GM21390 (cell line): ENCODE data around the gene VAMP2.

Source experiments
- ATAC-seq: cut with Tn5 transposase; IDR thresholded peaks from one replicate; pipeline ENCODE4 v1.9.1; 2021; ENCODE audit not compliant: unreplicated experiment

VAMP2 gene

GRCh38 chr17:8124350-8125153 is 38.2 kb downstream of the VAMP2 start:
- ATAC-seq, result no peak

GRCh38 chr17:8123695-8124349 is 38.9 kb downstream of the VAMP2 start, which contains the start of gene HES7:
HES7 (minus strand) TSS chr17:8124106; CDS start chr17:8124084, 22 bp downstream.
- no peak for ATAC-seq

DNA sequence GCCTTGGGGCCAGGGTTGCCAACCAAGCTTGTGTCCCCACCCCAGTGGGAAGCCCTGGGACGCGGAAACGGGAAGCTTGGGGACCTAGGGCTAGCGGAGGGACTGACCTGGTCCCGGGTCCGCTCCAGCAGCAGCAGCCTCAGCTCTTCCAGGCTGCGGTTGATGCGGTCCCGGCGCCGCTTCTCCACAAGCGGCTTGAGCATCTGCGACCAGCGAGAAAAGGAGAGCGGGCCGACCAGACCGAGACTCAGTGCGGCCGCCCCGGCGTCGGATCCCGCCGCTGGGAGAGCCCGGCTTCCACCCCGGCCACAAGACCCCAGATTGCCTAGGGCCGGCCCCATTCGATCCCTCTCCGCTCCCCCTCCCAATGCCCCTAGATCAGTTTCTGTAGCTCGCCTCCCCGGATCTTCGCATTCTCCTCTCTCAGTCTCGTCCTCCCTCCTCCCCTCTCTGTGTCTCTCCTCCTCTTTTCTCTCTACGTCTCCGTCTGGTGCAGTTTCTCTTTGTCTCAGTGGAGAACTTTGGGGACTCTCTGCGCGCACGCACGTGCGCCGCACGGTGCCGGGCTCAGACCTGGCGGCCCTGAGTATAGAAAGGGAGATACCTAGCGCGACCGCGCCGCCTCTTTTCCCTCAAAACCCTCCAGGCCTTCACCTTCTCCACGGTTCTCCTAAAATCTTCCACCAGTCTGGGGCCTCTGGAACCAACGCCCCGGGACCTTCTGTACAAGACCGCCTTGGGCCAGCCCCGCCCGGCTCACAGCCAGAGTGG is 39.6 kb downstream of the VAMP2 start:
- ATAC-seq, result no peak

DNA sequence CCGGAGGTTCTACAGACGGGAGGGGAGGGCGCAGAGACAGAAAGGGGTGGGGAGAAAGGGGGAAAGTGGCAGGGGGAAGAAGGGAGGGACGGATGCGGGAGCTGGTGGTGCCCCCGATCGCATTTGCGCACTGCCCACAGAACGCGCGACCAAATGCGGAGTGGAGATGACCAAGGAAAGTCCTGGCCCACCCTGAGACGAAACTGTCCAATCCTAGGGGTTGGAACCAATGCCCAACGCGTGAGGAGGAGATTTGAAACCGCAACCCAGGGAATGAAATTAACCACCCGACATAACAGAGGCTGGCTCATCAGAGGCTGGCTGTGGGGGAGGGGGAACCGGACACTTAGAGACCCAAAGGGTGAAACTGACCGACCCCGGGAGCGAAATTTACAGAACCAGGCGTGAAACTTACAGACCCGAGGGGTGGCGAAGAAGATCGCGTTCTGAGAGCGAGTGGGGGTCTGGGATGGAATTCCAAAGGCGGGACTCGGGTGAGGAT is 40.3 kb downstream of the VAMP2 start:
- no peak for ATAC-seq

GRCh38 chr17:8121681-8122421 is 40.9 kb downstream of the VAMP2 start:
- ATAC-seq, result peak; percentile 26

GRCh38 chr17:8121407-8121680 is 41.4 kb downstream of the VAMP2 start:
- no peak for ATAC-seq

DNA sequence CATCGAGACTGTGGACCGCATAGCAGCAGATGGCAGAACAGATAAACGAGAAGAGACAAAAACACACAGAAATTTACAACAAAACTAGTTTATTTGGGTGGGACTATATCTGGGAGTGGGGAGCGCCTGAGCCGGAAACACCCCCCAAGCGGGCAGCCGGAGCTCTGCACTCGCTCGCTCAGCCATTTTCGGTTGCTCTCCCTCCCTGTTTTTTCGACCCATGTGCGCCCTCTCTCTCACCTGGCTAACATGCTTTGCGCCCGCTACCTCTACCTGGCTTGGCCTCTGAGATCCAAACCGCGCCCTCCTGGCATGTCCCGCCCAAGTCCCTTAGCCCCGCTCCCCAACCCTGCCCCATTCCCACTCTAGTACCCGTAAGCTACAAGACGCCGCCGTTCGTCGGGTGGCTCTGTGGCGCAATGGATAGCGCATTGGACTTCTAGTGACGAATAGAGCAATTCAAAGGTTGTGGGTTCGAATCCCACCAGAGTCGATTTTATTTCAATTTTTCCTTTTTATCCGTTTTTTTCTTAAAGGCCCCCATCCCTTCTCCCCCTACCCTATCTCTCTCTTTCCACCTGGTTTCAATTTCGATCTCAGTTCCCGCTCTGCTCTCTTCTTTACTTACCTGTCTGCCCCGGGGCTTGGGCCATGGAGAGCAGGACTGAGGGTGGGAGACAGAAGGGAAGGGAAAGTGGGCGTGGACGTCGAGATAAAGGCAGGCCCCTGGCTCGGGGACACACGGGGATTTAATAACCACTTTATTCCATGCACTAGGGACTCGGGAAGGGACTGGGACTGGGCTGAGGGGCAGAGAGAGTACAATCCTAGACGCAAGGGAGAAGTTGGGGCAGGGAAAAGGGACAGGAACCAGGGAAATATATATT is 42.0 kb downstream of the VAMP2 start:
- no peak for ATAC-seq

DNA sequence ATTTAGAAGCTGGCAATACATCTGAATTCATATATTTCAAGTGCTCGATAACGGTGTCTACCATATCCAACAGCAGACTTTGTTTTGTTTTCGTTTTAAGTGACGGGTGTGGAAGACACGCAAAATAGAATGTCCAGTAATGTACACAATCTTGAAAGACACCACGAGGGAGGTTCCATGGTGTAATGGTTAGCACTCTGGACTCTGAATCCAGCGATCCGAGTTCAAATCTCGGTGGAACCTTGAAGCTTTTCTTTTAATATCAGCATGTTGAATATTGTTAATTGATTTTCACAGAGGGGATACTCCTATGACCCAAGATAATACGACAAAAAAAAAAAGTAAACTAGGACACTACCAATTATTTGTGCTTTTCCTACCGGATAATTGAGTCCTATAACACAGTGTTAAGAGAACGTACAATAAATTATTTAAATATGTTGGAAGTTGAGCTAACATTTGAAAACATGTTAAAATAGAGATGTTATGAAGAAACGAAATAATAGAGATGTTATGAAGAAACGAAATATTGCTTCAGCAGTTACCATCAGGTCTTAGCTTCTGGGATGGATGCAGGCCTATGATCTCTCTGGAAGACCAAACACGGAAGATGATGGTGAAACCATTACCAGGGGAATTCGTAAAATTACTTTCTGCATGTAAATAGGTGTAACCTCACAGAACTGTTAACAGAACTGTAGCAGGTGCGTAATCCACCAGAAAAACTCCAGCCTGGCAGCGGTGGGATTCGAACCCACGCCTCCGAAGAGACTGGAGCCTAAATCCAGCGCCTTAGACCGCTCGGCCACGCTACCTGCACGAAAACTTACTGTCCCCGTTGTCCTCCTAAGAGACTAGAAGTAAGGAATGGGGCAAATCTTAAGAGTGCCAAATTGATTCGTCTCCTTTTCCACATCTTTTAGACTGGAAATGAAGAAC is 42.9 kb downstream of the VAMP2 start:
- ATAC-seq, result no peak

- ATAC-seq, result peak; percentile 34
These were observed 43.8 kb downstream of the VAMP2 start for GRCh38 chr17:8118769-8119580.

GRCh38 chr17:8117980-8118768 is 44.6 kb downstream of the VAMP2 start, which contains the start of gene ALOXE3:
ALOXE3 (minus strand) TSS chr17:8118514; CDS start chr17:8117990, 524 bp downstream.
- no peak for ATAC-seq

- no peak for ATAC-seq
These were observed 45.3 kb downstream of the VAMP2 start for GRCh38 chr17:8117367-8117979.

DNA sequence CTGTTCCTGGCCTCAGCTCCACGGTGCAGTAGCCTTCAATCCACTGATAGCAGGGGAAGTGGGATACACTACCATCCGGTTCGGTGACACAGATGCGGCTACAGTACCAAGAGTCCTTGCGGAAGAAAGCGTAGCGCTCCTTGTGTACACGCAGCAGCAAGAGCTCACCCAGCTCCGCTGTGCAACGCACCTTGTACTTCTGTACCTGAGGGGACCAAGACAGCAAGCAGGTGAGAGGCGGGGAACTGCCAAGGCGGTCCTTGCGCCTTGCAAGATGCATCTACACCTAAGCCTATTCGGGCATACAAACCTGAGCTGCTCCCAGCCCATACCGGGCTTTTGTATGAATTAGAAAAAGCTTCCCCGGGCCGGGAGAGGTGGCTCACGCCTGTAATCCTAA is 46.0 kb downstream of the VAMP2 start:
- no peak for ATAC-seq

DNA sequence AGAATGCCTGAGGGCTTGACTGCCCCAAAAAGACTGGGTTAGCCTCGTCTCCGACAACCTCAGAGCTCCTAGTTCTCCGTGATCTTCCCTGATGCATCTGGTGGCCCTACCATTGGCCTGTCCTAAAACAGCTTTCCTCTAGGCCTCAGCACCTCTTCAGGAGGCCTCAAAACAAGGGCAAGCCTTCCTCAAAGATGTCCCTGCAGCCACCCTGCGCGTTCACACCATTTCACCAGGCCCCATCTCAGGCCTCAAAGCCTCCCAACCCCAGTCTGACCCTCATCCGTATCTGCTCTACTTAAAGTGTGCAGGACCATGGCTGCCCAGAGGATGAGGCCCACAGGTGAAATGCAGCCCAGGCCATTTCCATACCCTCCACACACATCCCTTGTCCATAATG is 51.8 kb downstream of the VAMP2 start:
- no peak for ATAC-seq

DNA sequence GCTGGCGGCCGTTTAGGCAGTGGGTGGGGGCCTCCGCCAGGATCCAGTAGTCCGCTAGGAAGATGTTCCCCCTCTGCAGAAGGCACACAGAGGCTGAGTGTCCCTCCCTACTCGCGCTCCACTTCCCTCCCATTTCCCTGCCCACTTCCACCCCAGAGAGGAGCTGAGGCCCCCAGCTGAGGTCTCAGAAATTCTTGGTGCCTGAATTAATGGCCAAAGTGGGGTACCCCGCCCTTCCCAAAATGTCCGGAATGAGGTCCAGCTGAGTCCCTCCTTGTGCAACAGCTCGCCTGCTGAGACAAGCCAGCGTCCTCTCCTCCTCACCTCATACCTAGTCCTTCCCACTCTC is 52.3 kb downstream of the VAMP2 start:
- ATAC-seq, result no peak

DNA sequence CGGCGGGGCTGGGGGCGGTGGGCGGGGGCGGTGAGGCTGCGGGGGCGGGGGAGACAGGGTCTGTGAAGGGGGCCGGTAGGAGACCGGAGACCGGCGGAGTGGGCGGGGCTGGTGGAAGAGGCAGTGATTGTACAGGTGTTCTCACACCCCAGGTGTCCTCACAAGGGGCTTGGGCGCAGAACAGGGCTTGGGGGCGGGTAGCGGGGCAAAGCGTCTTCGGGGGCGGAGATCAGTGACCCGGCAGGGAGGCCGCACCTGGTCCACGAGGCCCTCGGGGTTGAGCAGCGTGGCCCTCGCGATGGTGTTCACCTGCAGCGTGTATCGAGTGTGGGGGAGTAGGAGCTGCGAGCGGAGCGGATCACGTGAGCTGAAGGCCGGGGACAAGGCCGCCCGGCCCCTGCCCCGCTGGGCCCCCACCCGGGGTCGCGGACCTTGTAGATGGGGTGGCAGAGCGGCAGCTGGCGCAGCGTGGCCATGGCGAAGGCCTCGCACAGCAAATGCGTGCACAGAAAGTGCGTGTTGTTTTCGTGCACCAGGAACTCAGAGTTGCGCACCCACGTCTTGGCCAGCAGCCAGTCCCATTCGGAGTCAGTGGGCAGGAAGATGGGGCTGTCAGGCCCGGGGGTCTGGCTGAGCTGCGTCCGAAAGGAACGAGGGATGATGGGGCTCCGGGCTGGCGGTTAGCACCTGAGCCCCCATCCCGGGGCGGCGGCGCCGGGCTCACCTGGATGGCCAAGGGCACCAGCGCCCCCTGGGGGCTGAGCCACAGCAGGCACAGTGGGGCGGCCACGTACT is 52.9 kb downstream of the VAMP2 start:
- ATAC-seq, result no peak
